IMR-90 (cell line): Measurements from ENCODE around the gene PMP22.

Experiments
- CTCF ChIP-seq: conservative IDR thresholded peaks from 2 replicates; pipeline ENCODE4 v1.5.1; 2012; ENCODE audit warnings: mild to moderate bottlenecking, low read depth, low read length, improper control_type of control experiment
- MAZ ChIP-seq: IDR thresholded peaks from 2 replicates; pipeline ENCODE4 v1.6.1; 2012; ENCODE audit warnings: low read depth, mild to moderate bottlenecking, low read length, improper control_type of control experiment, moderate library complexity, borderline replicate concordance
- POLR2A ChIP-seq: IDR thresholded peaks from 2 replicates; pipeline ENCODE4 v1.6.1; 2012; ENCODE audit warnings: mild to moderate bottlenecking, low read depth, low read length
- RAD21 ChIP-seq: IDR thresholded peaks from 2 replicates; pipeline ENCODE4 v1.6.1; 2012; ENCODE audit warnings: low read length, improper control_type of control experiment
- TF ChIP-seq, protein P1 (sequence below): fragments of 150-350 bp; IDR thresholded peaks from 2 replicates; pipeline ENCODE4 v1.6.1; 2016; ENCODE audit warnings: low read depth, mild to moderate bottlenecking, low read length, moderate library complexity, borderline replicate concordance
- TF ChIP-seq, protein P2 (sequence below): fragments of 150-350 bp; IDR thresholded peaks from 2 replicates; pipeline ENCODE4 v1.6.1; 2017; ENCODE audit warnings: mild to moderate bottlenecking, antibody characterized with exemption, low read length, low read depth

GRCh38 chr17:15265131-15265530, at the start of gene PMP22:
- no peak for TF ChIP-seq POLR2A
- TF ChIP-seq, protein P1, sequence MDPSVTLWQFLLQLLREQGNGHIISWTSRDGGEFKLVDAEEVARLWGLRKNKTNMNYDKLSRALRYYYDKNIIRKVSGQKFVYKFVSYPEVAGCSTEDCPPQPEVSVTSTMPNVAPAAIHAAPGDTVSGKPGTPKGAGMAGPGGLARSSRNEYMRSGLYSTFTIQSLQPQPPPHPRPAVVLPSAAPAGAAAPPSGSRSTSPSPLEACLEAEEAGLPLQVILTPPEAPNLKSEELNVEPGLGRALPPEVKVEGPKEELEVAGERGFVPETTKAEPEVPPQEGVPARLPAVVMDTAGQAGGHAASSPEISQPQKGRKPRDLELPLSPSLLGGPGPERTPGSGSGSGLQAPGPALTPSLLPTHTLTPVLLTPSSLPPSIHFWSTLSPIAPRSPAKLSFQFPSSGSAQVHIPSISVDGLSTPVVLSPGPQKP = no peak
- TF ChIP-seq, protein P2, sequence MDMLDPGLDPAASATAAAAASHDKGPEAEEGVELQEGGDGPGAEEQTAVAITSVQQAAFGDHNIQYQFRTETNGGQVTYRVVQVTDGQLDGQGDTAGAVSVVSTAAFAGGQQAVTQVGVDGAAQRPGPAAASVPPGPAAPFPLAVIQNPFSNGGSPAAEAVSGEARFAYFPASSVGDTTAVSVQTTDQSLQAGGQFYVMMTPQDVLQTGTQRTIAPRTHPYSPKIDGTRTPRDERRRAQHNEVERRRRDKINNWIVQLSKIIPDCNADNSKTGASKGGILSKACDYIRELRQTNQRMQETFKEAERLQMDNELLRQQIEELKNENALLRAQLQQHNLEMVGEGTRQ = no peak
- no peak for TF ChIP-seq RAD21
- no peak for TF ChIP-seq CTCF
- no peak for TF ChIP-seq MAZ
